ENCODE data around the gene EIF5A2.

DNA sequence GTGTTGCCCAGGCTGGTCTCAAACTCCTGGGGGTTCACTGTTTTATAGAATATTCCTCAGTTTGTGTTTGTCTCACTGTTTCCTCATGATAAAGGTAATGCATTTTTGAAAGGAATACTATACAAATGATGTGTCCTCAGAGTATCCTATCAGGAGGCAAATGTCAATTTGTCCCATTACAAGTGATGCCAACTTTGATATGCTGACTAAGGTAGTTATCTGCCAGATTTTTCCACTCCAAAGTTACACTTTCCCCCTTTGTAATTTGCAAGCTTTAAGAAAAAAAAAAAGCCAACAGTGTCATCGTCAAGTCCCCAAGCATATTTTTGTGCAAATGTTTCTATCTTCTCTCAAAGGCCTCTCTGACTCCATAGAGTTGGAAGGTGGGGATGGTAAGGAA, 9.0 kb downstream of the EIF5A2 start:
- TF ChIP-seq, protein P1, sequence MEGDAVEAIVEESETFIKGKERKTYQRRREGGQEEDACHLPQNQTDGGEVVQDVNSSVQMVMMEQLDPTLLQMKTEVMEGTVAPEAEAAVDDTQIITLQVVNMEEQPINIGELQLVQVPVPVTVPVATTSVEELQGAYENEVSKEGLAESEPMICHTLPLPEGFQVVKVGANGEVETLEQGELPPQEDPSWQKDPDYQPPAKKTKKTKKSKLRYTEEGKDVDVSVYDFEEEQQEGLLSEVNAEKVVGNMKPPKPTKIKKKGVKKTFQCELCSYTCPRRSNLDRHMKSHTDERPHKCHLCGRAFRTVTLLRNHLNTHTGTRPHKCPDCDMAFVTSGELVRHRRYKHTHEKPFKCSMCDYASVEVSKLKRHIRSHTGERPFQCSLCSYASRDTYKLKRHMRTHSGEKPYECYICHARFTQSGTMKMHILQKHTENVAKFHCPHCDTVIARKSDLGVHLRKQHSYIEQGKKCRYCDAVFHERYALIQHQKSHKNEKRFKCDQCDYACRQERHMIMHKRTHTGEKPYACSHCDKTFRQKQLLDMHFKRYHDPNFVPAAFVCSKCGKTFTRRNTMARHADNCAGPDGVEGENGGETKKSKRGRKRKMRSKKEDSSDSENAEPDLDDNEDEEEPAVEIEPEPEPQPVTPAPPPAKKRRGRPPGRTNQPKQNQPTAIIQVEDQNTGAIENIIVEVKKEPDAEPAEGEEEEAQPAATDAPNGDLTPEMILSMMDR (conservative IDR thresholded peaks at IDR 0.05 in 1 of 2, IDR thresholded peaks at IDR 0.05 in 1 of 2; ENCODE audit: extremely low read depth in 1 of 2, insufficient read depth in 1 of 2, low read depth in 1 of 2, low read length in 2 of 2) = no peak
- TF ChIP-seq EZH2 (IDR thresholded peaks at IDR 0.05; ENCODE audit: borderline replicate concordance, low read length) = no peak

Measured in mammary epithelial cell (primary cell).